Measurements from ENCODE around the gene CLDN2.

GRCh38 chrX:106903856-106904528, 16.2 kb upstream of the CLDN2 start:
- TF ChIP-seq CTCF (IDR thresholded peaks at IDR 0.05), result no peak
- no peak for TF ChIP-seq EZH2 (IDR thresholded peaks at IDR 0.05)
- TF ChIP-seq EZH2phosphoT487 (IDR thresholded peaks at IDR 0.05), result no peak
